HepG2 (cell line): ENCODE results near the gene TRIM25. TPM values are rescaled to one million over a fixed set of nuclear protein-coding genes. Genes with fewer than 3 reads are reported as not detected.

ENCODE experiments used
- ATAC-seq: fragments of 200-7000 bp; cut with Tn5 transposase; 3 replicates; pipeline ENCODE4 v1.9.1; 2020; ENCODE audit warnings: mild to moderate bottlenecking, moderate library complexity
- BruUV-seq: library from RNA; stranded (reverse); fragments of 400-500 nt; replicated peaks from 2 replicates; lab custom pipeline; 2021; lab: Mats Ljungman, UMichigan
- CTCF ChIA-PET: fragments of 300-600 bp; formaldehyde crosslinking; extraction: SDS; loops from one replicate; lab custom pipeline; 2021; ENCODE audit warnings: low total read pairs, inconsistent platforms, low intra/inter-chr PET ratio; lab: Yijun Ruan, JAX
- POLR2A ChIA-PET: fragments of 350-600 bp; sonication (Branson Sonifier 250); formaldehyde crosslinking; loops from one replicate; lab custom pipeline; 2020; ENCODE audit warnings: antibody characterized with exemption, inconsistent platforms; lab: Yijun Ruan, JAX
- DNase-seq: peaks from one replicate; pipeline ENCODE4 v3.0.0-alpha.2; 2015; ENCODE audit warnings: low spot score
- FAIRE-seq: peaks from 3 replicates; lab custom pipeline; 2011; peaks lifted over from hg19 to GRCh38; lab: Jason Lieb, UNC
- H2AFZ ChIP-seq: one replicate; pipeline ENCODE4 v1.6.1; 2011; ENCODE audit warnings: low read length, inconsistent platforms
- H3K27ac ChIP-seq: fragments of 300-600 bp; 3 replicates; pipeline ENCODE4 v1.8.0; 2011; ENCODE audit warnings: mixed run types, mild to moderate bottlenecking, mixed read lengths, low read length, inconsistent platforms; ENCODE audit not compliant: insufficient read depth; ENCODE audit errors: extremely low read length
- H3K27me3 ChIP-seq, 2 experiments: fragments of 200-600 bp in 1 of 2; 2 replicates in 1 of 2; 3 replicates in 1 of 2; pipeline versions ENCODE4 v1.6.0 to v1.8.0; 2011; ENCODE audit warnings: low read length in 2 of 2, mild to moderate bottlenecking in 2 of 2, moderate library complexity in 2 of 2, inconsistent platforms in 1 of 2; ENCODE audit not compliant: insufficient read depth in 2 of 2, control insufficient read depth in 1 of 2
- H3K36me3 ChIP-seq, 2 experiments: fragments of 200-600 bp in 1 of 2; replicated peaks in 1 of 2; 2 replicates in 1 of 2; 3 replicates in 1 of 2; pipeline versions ENCODE4 v1.5.1 to v1.8.0; 2011; ENCODE audit warnings: low read length in 2 of 2, inconsistent platforms in 1 of 2; ENCODE audit not compliant: insufficient read depth in 2 of 2, control insufficient read depth in 1 of 2
- H3K4me1 ChIP-seq: 2 replicates; pipeline ENCODE4 v1.5.1; 2012; ENCODE audit warnings: low read length, inconsistent platforms; ENCODE audit not compliant: insufficient read depth
- H3K4me2 ChIP-seq: 2 replicates; pipeline ENCODE4 v1.6.0; 2011; ENCODE audit warnings: low read depth, low read length, inconsistent platforms
- H3K4me3 ChIP-seq, 3 experiments: fragments of 200-600 bp in 1 of 3; sonication (generic), shearing (Covaris generic) in 1 of 3; replicated peaks in 1 of 3; 2 replicates each; pipeline ENCODE4 v1.5.1; 2011 to 2016; ENCODE audit warnings: low read length in 3 of 3, inconsistent platforms in 2 of 3, low read depth in 2 of 3, mild to moderate bottlenecking in 2 of 3, control low read depth in 1 of 3, mixed read lengths in 1 of 3; ENCODE audit not compliant: insufficient read depth in 1 of 3
- H3K79me2 ChIP-seq: one replicate; pipeline ENCODE4 v1.6.1; 2011; ENCODE audit warnings: low read length, inconsistent platforms; ENCODE audit not compliant: insufficient read depth
- H3K9ac ChIP-seq: 2 replicates; pipeline ENCODE4 v1.6.0; 2011; ENCODE audit warnings: mild to moderate bottlenecking, low read depth, low read length, inconsistent platforms; ENCODE audit not compliant: insufficient read depth
- H3K9me3 ChIP-seq: 2 replicates; pipeline ENCODE4 v1.5.1; 2012; ENCODE audit warnings: mild to moderate bottlenecking, low read length
- H4K20me1 ChIP-seq: 2 replicates; pipeline ENCODE4 v1.6.0; 2011; ENCODE audit warnings: inconsistent platforms, mild to moderate bottlenecking, low read length, moderate library complexity; ENCODE audit not compliant: insufficient read depth
- ATF3 ChIP-seq: sonication (generic); formaldehyde crosslinking; IDR thresholded peaks from 2 replicates; pipeline ENCODE4 v1.4.0; 2020; ENCODE audit warnings: missing genetic modification reagents
- BRD4 ChIP-seq: sonication (generic); formaldehyde crosslinking; IDR thresholded peaks from 2 replicates; pipeline ENCODE4 v1.4.0; 2020; ENCODE audit warnings: missing genetic modification reagents
- FOXJ3 ChIP-seq: sonication (generic); formaldehyde crosslinking; IDR thresholded peaks from 2 replicates; pipeline ENCODE4 v1.4.0; 2020; ENCODE audit warnings: missing genetic modification reagents, mild to moderate bottlenecking, borderline replicate concordance
- NFATC3 ChIP-seq: sonication (generic); formaldehyde crosslinking; IDR thresholded peaks from 2 replicates; pipeline ENCODE4 v1.5.1; 2020; ENCODE audit warnings: mild to moderate bottlenecking, missing genetic modification reagents
- NFE2L1 ChIP-seq: sonication (generic); formaldehyde crosslinking; IDR thresholded peaks from 2 replicates; pipeline ENCODE4 v1.4.0; 2020; ENCODE audit warnings: missing genetic modification reagents, mild to moderate bottlenecking, borderline replicate concordance
- NFKBIZ ChIP-seq: IDR thresholded peaks from 2 replicates; pipeline ENCODE4 v1.6.1; 2018; ENCODE audit warnings: missing genetic modification reagents, missing compliant biosample characterization
- NFRKB ChIP-seq: fragments of 450-650 bp; IDR thresholded peaks from 2 replicates; pipeline ENCODE4 v1.6.1; 2017
- NPAS2 ChIP-seq: sonication (generic); formaldehyde crosslinking; IDR thresholded peaks from 2 replicates; pipeline ENCODE4 v1.8.0; 2022; ENCODE audit warnings: mild to moderate bottlenecking, missing genetic modification reagents, borderline replicate concordance
- STAG1 ChIP-seq: sonication (generic); formaldehyde crosslinking; IDR thresholded peaks from 2 replicates; pipeline ENCODE4 v1.4.0; 2020; ENCODE audit warnings: missing genetic modification reagents
- ZBTB49 ChIP-seq: sonication (generic); formaldehyde crosslinking; IDR thresholded peaks from 2 replicates; pipeline ENCODE4 v1.4.0; 2020; ENCODE audit warnings: missing genetic modification reagents, borderline replicate concordance
- ZFYVE20 ChIP-seq: sonication (generic); formaldehyde crosslinking; IDR thresholded peaks from 2 replicates; pipeline ENCODE4 v1.8.0; 2023; ENCODE audit warnings: low read depth, mild to moderate bottlenecking, moderate library complexity, missing genetic modification reagents, borderline replicate concordance
- ZNF33A ChIP-seq: sonication (generic); formaldehyde crosslinking; IDR thresholded peaks from 2 replicates; pipeline ENCODE4 v1.5.1; 2020; ENCODE audit warnings: missing genetic modification reagents, mild to moderate bottlenecking, moderate library complexity, borderline replicate concordance
- ZNF432 ChIP-seq: sonication (generic); formaldehyde crosslinking; IDR thresholded peaks from 2 replicates; pipeline ENCODE4 v1.5.0; 2020; ENCODE audit warnings: missing genetic modification reagents, mild to moderate bottlenecking, borderline replicate concordance
- ZNF547 ChIP-seq: sonication (generic); formaldehyde crosslinking; IDR thresholded peaks from 2 replicates; pipeline ENCODE4 v1.5.1; 2020; ENCODE audit warnings: mild to moderate bottlenecking, missing genetic modification reagents
- ZNF607 ChIP-seq: sonication (generic); formaldehyde crosslinking; IDR thresholded peaks from 2 replicates; pipeline ENCODE4 v1.5.1; 2020; ENCODE audit warnings: missing genetic modification reagents, mild to moderate bottlenecking, borderline replicate concordance
- WGBS: methylation state at CpG from one replicate; pipeline ENCODE4 v1.1.6; 2017; ENCODE audit warnings: low lambda C conversion rate; 5-methylcytosine and 5-hydroxymethylcytosine counted together
- in situ Hi-C: cut with HindIII; loops from 2 replicates; pipeline ENCODE4 v1.10.0; 2017; ENCODE audit warnings: low pct_unique_long_range_greater_than_20kb; ENCODE audit not compliant: extremely low pct_ligation_motif_present
- intact Hi-C: fragments of 100-400 bp; cut with micrococcal nuclease; formaldehyde crosslinking; loops from one replicate; pipeline ENCODE4 v1.10.0; 2022; ENCODE audit not compliant: unreplicated experiment
- polyA plus RNA-seq, 8 experiments: library from polyadenylated mRNA; depleted of rRNA in 3 of 8; stranded (reverse) in 7 of 8; unstranded in 1 of 8; fragments of >200 nt; fragmentation: Illumina TruSeq in 4 of 8; extraction: Trizol in 4 of 8; gene quantifications; 2 replicates each; pipeline versions ENCODE4 v1.2.1 to v1.2.3, GENCODE V29; 2011 to 2016; ENCODE audit warnings: low read depth in 4 of 8, missing spikeins in 1 of 8, mixed read lengths in 1 of 8; ENCODE audit not compliant: insufficient read depth in 1 of 8
- total RNA-seq, 5 experiments: library from RNA; depleted of rRNA; stranded (reverse); fragments of >200 nt; fragmentation: Illumina TruSeq; extraction: Trizol; gene quantifications; 2 replicates each; pipeline ENCODE4 v1.2.3, GENCODE V29; 2016; ENCODE audit warnings: low read depth in 1 of 5
- TF ChIP-seq, protein P1 (sequence below): IDR thresholded peaks from 2 replicates; pipeline ENCODE4 v1.6.1; 2016; ENCODE audit warnings: missing biosample characterization, missing genetic modification reagents, low read depth
- TF ChIP-seq, protein P2 (sequence below): IDR thresholded peaks from 2 replicates; pipeline ENCODE4 v1.6.1; 2018; ENCODE audit warnings: missing genetic modification reagents
- TF ChIP-seq, protein P3 (sequence below): sonication (generic); formaldehyde crosslinking; IDR thresholded peaks from 2 replicates; pipeline ENCODE4 v1.4.0; 2020; ENCODE audit warnings: missing genetic modification reagents

The TRIM25 gene
- total and polyA plus RNA-seq, 2 of the 13 experiments (the other 11 are each of a cell fraction or from before 2014, with no cell fraction given) = 30.8 to 42.2 TPM

DNA sequence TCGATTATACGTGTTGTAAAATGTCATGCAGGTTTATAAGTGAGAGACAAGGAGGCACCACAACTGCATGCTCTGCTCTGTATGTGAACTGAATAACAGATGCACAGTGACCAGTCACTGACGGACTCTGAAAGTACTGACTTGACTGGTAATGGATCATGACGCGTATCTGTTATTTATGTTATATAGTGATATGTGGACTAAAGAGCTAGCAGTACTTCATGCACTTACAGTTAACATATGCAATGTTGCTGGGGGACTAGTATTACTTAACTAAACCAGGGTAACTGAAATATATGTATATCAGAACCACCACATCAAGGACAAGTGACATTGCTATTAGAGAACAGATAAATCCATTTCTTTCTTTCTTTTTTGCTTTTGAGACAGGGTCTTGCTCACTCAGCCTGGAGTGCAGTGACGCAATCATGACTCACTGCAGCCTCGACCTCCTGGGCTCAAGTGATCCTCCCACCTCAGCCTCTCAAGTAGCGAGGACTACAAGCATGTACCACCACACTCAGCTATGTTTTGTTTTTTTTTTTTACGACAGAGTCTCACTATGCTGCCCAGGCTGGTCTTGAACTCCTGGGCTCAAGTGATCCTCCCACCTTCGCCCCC lies 29.8 kb upstream of the TRIM25 start:
- 96% methylated on average over 10 of the region's 10 CpGs for WGBS
- POLR2A ChIA-PET = no interaction called here
- no TSS peak for BruUV-seq
- in situ Hi-C loops = loop anchor here (5.0 kb wide), 1 partner anchor 126 kb away; no protein-coding TSS in a partner anchor
- Histone ChIP-seq H3K27me3 (no peaks in the 10 kb centered on the region), H3K4me2 (no peak overlapping the region), H2AFZ (no peak overlapping the region), H3K9me3 (no peaks in the 10 kb centered on the region), H3K4me1 (no peaks in the 10 kb centered on the region), H3K4me3 (no peak overlapping the region), H3K36me3 (peaks cover 15 to 77% of the 10 kb centered on the region in 2 experiments), H4K20me1 (peaks cover 3% of the 10 kb centered on the region), H3K79me2 (no peaks in the 10 kb centered on the region), H3K9ac (no peak overlapping the region), H3K27ac (no peak overlapping the region)
- no peak for FAIRE-seq
- intact Hi-C loops = loop anchor here (10.0 kb wide), 1 partner anchor 49 kb away; no protein-coding TSS in a partner anchor
- DNase-seq = no peak
- CTCF ChIA-PET = no interaction called here
- no peak for ATAC-seq
- TF ChIP-seq ZBTB49 (no peak), ZNF547 (CRISPR knock-in tag) (no peak), NPAS2 (CRISPR knock-in tag) (no peak), BRD4 (CRISPR knock-in tag) (no peak), NFATC3 (CRISPR knock-in tag) (no peak), ZNF432 (CRISPR knock-in tag) (no peak), ATF3 (CRISPR knock-in tag) (0 out of 2 replicates have a peak, but pooled peaks have one; percentile 15), ZNF33A (CRISPR knock-in tag) (no peak), FOXJ3 (CRISPR knock-in tag) (no peak), ZFYVE20 (CRISPR knock-in tag) (no peak), NFRKB (no peak), ZNF607 (CRISPR knock-in tag) (no peak), NFKBIZ (CRISPR knock-in tag) (no peak), NFE2L1 (CRISPR knock-in tag) (no peak), STAG1 (CRISPR knock-in tag) (no peak)
- TF ChIP-seq, protein P1, sequence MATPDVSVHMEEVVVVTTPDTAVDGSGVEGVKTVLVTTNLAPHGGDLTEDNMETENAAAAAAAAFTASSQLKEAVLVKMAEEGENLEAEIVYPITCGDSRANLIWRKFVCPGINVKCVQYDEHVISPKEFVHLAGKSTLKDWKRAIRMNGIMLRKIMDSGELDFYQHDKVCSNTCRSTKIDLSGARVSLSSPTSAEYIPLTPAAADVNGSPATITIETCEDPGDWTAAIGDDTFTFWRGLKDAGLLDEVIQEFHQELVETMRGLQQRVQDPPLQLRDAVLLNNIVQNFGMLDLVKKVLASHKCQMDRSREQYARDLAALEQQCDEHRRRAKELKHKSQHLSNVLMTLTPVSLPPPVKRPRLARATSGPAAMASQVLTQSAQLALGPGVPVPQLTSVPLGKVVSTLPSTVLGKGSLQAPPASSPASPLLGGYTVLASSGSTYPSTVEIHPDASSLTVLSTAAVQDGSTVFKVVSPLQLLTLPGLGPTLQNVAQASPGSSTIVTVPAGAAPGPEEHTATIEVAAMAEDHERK (CRISPR knock-in tag) = no peak
- TF ChIP-seq, protein P2, sequence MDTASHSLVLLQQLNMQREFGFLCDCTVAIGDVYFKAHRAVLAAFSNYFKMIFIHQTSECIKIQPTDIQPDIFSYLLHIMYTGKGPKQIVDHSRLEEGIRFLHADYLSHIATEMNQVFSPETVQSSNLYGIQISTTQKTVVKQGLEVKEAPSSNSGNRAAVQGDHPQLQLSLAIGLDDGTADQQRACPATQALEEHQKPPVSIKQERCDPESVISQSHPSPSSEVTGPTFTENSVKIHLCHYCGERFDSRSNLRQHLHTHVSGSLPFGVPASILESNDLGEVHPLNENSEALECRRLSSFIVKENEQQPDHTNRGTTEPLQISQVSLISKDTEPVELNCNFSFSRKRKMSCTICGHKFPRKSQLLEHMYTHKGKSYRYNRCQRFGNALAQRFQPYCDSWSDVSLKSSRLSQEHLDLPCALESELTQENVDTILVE (CRISPR knock-in tag) = no peak
- TF ChIP-seq, protein P3, sequence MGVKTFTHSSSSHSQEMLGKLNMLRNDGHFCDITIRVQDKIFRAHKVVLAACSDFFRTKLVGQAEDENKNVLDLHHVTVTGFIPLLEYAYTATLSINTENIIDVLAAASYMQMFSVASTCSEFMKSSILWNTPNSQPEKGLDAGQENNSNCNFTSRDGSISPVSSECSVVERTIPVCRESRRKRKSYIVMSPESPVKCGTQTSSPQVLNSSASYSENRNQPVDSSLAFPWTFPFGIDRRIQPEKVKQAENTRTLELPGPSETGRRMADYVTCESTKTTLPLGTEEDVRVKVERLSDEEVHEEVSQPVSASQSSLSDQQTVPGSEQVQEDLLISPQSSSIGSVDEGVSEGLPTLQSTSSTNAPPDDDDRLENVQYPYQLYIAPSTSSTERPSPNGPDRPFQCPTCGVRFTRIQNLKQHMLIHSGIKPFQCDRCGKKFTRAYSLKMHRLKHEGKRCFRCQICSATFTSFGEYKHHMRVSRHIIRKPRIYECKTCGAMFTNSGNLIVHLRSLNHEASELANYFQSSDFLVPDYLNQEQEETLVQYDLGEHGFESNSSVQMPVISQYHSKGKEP = no peak
